ENCODE data around the gene ZBTB20.

ZBTB20 gene

GRCh38 chr3:114364806-114365654, 782.1 kb downstream of the ZBTB20 start:
- no peak for DNase-seq (ENCODE audit: low read depth)

- no peak for DNase-seq (ENCODE audit: low read depth)
Observed at GRCh38 chr3:114363554-114364202, 783.4 kb downstream of the ZBTB20 start.

GRCh38 chr3:114362815-114363214, 784.3 kb downstream of the ZBTB20 start:
- no peak for DNase-seq (ENCODE audit: low read depth)

- DNase-seq (ENCODE audit: low read depth): no peak
Observed at GRCh38 chr3:114361391-114361790, 785.7 kb downstream of the ZBTB20 start.

- no peak for DNase-seq (ENCODE audit: low read depth)
Observed at GRCh38 chr3:114356525-114356924, 790.6 kb downstream of the ZBTB20 start.

- DNase-seq (ENCODE audit: low read depth): no peak
Observed at GRCh38 chr3:114356066-114356465, 791.0 kb downstream of the ZBTB20 start.

- no peak for DNase-seq (ENCODE audit: low read depth)
Observed at GRCh38 chr3:114355653-114356052, 791.4 kb downstream of the ZBTB20 start.

GRCh38 chr3:114351822-114352145, 795.3 kb downstream of the ZBTB20 start:
- DNase-seq (ENCODE audit: low read depth): no peak

GRCh38 chr3:114351123-114351821, 795.8 kb downstream of the ZBTB20 start:
- no peak for DNase-seq (ENCODE audit: low read depth)

GRCh38 chr3:114350690-114351089, 796.4 kb downstream of the ZBTB20 start:
- DNase-seq (ENCODE audit: low read depth): no peak

GRCh38 chr3:114350271-114350670, 796.8 kb downstream of the ZBTB20 start:
- DNase-seq (ENCODE audit: low read depth): no peak

GRCh38 chr3:114344492-114344891, 802.6 kb downstream of the ZBTB20 start:
- DNase-seq (ENCODE audit: low read depth): no peak

- DNase-seq (ENCODE audit: low read depth): no peak
Observed at GRCh38 chr3:114338651-114339357, 808.3 kb downstream of the ZBTB20 start.

- DNase-seq (ENCODE audit: low read depth): no peak
Observed at GRCh38 chr3:114336857-114337256, 810.2 kb downstream of the ZBTB20 start.

- DNase-seq (ENCODE audit: low read depth): no peak
Observed at GRCh38 chr3:114336122-114336697, 810.9 kb downstream of the ZBTB20 start.

GRCh38 chr3:114333923-114334240, 813.2 kb downstream of the ZBTB20 start:
- DNase-seq (ENCODE audit: low read depth): no peak

GRCh38 chr3:114333180-114333922, 813.7 kb downstream of the ZBTB20 start:
- DNase-seq (ENCODE audit: low read depth): no peak

- no peak for DNase-seq (ENCODE audit: low read depth)
Observed at GRCh38 chr3:114332342-114333179, 814.5 kb downstream of the ZBTB20 start.

GRCh38 chr3:114331710-114332109, 815.4 kb downstream of the ZBTB20 start:
- DNase-seq (ENCODE audit: low read depth): no peak

- DNase-seq (ENCODE audit: low read depth): no peak
Observed at GRCh38 chr3:114331007-114331406, 816.1 kb downstream of the ZBTB20 start.

- DNase-seq (ENCODE audit: low read depth): no peak
Observed at GRCh38 chr3:114329823-114330222, 817.3 kb downstream of the ZBTB20 start.

All from T-helper 22 cell (primary cell).